Measurements from ENCODE around the gene ENG. TPM values are rescaled to one million over a fixed set of nuclear protein-coding genes. Genes with fewer than 3 reads are reported as not detected.

ENG gene
- total and polyA plus RNA-seq, 10 donors = 29.2 to 334 (median 222) TPM

DNA sequence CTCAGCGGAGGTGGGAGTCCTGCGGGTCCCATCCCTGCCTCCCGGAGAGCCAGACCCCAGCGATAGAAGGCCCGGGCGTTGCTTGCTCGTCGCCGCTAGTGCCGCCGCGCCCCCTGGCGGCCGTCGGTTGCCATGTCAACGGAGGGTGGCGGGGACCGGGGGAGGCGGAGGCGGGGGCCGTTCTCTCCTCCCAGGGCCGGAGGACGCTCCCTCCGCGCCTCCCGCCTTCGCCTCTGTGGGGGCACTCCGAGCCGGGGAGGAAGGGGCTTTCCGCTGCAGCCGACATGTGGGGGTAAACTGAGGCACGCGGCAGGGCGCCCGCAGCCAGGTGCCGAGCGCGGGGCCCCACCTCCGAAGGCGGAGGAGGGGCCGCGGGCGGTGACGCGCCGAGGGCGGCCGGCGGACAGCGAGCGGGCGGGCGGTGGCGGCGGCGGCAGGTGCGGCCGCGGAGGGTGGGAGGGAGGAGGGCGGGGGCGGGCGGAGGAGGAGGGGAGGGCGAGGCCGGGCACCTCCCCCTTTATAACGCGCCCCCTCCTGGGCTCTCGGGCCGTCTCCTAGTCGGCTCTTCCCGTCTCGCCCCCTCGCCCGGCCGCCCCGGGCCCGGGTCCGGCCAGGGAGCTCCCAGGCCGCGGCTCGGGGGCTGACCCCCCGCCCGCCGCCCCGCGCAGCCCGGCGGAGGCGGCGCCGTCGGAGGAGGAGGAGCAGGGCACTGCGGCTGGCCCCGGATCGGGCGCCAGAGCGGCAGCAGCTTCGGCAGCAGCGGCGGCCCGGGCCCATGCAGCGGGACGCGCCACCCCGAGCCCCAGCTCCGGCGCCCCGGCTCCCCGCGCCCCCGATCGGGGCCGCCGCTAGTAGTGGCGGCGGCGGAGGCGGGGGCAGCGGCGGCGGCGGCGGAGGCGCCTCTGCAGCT, 69.2 kb downstream of the ENG start:
- peaks cover 48 to 89% (median 82%) of the 10 kb centered on the region in 6 donors for H3K4me1 ChIP-seq

DNA sequence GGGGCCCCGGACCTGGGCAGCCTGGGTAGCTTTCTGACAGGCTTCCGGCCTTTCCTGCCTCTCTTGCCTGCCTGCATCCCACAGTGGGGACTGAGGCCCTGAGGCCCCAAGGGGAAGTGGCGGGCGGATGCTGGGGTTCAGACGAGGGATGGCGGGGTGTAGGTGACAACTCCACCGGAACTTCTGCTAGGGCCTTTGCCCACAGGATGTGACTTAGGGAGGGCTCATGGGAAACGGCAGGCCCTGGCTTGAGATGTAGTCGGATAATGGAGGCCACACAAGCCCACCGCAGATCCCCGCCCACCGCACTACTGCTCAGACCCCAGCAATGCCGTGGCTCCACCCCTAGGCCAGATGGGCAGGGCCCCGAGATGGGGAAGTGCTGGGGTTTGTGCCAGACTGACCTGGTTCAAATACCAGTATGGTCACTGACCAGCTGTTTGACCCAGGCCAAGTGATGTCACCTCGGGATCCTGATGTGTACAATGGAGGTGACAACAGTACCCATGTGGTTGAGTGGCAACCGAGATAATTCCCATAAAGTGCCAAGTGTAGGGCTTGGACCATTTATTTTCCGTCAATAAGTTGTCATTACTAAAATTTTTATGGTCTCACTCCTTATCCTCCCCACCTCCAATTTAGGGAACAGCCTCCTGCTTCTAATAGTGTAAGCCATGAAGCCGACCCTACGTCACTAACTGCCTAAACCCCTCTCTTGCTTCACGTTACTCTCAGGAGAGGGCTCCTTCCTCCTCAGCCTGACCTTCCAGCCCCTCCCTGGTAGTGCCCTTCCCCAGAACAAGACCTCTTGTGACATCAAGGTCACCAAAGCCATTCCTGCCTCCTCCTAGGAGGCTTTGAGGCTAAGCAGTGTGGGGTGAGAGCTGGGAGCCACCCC, 71.1 kb downstream of the ENG start:
- Histone ChIP-seq H3K27me3 (replicated peaks in 1 of 7) (no peaks in the 10 kb centered on the region), H3K9me3 (no peaks in the 10 kb centered on the region), H3K36me3 (peaks cover 0 to 18% (median 14%) of the 10 kb centered on the region in 6 donors), H3K4me3 (peak overlapping the region in 3 of 8 donors; percentile 2 to 100 (median 10)), H3K4me1 (peaks cover 58 to 89% (median 83%) of the 10 kb centered on the region in 6 donors), H3K27ac (peak overlapping the region; percentile 92 to 99 (median 96))
- TF ChIP-seq POLR2A (IDR thresholded peaks at IDR 0.05) (no peak), POLR2AphosphoS5 (IDR thresholded peaks at IDR 0.05) (peak; percentile 91 to 94 (median 92))
- TF ChIP-seq, protein P1, sequence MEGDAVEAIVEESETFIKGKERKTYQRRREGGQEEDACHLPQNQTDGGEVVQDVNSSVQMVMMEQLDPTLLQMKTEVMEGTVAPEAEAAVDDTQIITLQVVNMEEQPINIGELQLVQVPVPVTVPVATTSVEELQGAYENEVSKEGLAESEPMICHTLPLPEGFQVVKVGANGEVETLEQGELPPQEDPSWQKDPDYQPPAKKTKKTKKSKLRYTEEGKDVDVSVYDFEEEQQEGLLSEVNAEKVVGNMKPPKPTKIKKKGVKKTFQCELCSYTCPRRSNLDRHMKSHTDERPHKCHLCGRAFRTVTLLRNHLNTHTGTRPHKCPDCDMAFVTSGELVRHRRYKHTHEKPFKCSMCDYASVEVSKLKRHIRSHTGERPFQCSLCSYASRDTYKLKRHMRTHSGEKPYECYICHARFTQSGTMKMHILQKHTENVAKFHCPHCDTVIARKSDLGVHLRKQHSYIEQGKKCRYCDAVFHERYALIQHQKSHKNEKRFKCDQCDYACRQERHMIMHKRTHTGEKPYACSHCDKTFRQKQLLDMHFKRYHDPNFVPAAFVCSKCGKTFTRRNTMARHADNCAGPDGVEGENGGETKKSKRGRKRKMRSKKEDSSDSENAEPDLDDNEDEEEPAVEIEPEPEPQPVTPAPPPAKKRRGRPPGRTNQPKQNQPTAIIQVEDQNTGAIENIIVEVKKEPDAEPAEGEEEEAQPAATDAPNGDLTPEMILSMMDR (IDR thresholded peaks at IDR 0.05 in 8 of 11, conservative IDR thresholded peaks at IDR 0.05 in 3 of 11) = peak in 3 of 11 experiments; percentile 19 to 22 (median 19)
- intact Hi-C loops (cut with DNase I; ENCODE audit: low total_unique reads) = loop anchor here (5.0 kb wide), 1 partner anchor 46 kb away; the partner anchor contains the start of gene TOR2A
- WGBS, 5 donors = 14 to 25% (median 19%) methylated on average over 16 to 20 of the region's 20 CpGs
- DNase-seq = peak; percentile 96

More for the DNA sequence above, 69.2 kb downstream of the ENG start:
- H3K27me3 ChIP-seq (replicated peaks in 1 of 7) = no peaks in the 10 kb centered on the region
- intact Hi-C loops (cut with DNase I; ENCODE audit: low total_unique reads) = loop anchor here (5.0 kb wide), 1 partner anchor 137 kb away; no protein-coding TSS in a partner anchor
- H3K9me3 ChIP-seq = no peaks in the 10 kb centered on the region
- no peak for TF ChIP-seq POLR2A (IDR thresholded peaks at IDR 0.05)
- TF ChIP-seq POLR2AphosphoS5 (IDR thresholded peaks at IDR 0.05) = peak; percentile 68 to 86 (median 76)
- TF ChIP-seq, protein P1 (IDR thresholded peaks at IDR 0.05 in 8 of 11, conservative IDR thresholded peaks at IDR 0.05 in 3 of 11) = peak; percentile 94 to 99 (median 96)
- H3K27ac ChIP-seq = peak overlapping the region; percentile 89 to 99 (median 96)
- peak overlapping the region; percentile 96 to 100 (median 100) for H3K4me3 ChIP-seq
- peak; percentile 99 for DNase-seq
- WGBS, 5 donors = 0 to 2% (median 1%) methylated on average over 35 to 119 of the region's 123 CpGs
- H3K36me3 ChIP-seq = peaks cover 3 to 37% (median 33%) of the 10 kb centered on the region in 6 donors

DNA sequence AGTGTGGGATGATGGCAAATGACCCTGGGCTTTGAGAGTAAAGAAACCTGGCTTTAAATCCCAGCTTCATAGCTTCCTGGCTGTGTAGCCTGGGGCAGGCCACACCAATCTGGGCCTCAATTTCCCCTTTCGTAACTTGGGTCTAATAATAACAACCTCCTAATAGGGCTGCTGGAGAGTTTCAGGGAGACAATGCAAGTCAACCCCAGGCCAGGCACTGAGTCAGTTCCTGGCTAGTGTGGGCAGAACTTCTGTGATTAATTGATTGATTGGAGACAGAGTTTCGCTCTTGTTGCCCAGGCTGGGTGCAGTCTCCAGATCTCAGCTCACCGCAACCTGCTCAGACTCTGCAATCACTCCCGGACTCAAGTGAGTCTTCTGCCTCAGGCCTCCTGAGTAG, 72.7 kb downstream of the ENG start:
- no peak for TF ChIP-seq POLR2A (IDR thresholded peaks at IDR 0.05)
- no peak for TF ChIP-seq POLR2AphosphoS5 (IDR thresholded peaks at IDR 0.05)
- TF ChIP-seq, protein P1 (IDR thresholded peaks at IDR 0.05 in 8 of 11, conservative IDR thresholded peaks at IDR 0.05 in 3 of 11) = no peak
- no peak for DNase-seq
- WGBS, 5 donors = 83 to 96% (median 90%) methylated on average over 4 of the region's 4 CpGs
- Histone ChIP-seq H3K4me3 (peak overlapping the region in 1 of 8 donors; percentile 45), H3K4me1 (peaks cover 46 to 87% (median 71%) of the 10 kb centered on the region in 6 donors), H3K9me3 (no peaks in the 10 kb centered on the region), H3K27me3 (replicated peaks in 1 of 7) (no peaks in the 10 kb centered on the region), H3K36me3 (peaks cover 0 to 2% (median 0%) of the 10 kb centered on the region in 6 donors), H3K27ac (peak overlapping the region in 7 of 8 donors; percentile 89 to 99 (median 96))
- intact Hi-C loops (cut with DNase I; ENCODE audit: low total_unique reads) = loop anchor here (5.0 kb wide), 1 partner anchor 45 kb away; the partner anchor contains the start of gene TOR2A
